Peyer's patch (tissue), 4 donors: ENCODE data around the gene CASZ1.

Experiments used
- CTCF ChIP-seq, 6 experiments: fragments of 450-650 bp in 4 of 6; fragments of 200-600 bp in 2 of 6; sonication (generic) in 1 of 6; IDR thresholded peaks; one replicate each; pipeline ENCODE4 v1.5.1; 2017 to 2019; ENCODE audit warnings: antibody characterized with exemption in 6 of 6, mild to moderate bottlenecking in 3 of 6, moderate library complexity in 1 of 6
- POLR2A ChIP-seq, 2 donors: fragments of 450-650 bp; IDR thresholded peaks; one replicate each; pipeline ENCODE4 v1.5.1; 2017; ENCODE audit warnings: antibody characterized with exemption in 2 of 2, mild to moderate bottlenecking in 2 of 2, moderate library complexity in 2 of 2

- TF ChIP-seq CTCF (IDR thresholded peaks at IDR 0.05) (no peak), POLR2A (IDR thresholded peaks at IDR 0.05) (no peak)
Measured at GRCh38 chr1:10787286-10787685, 9.2 kb downstream of the CASZ1 start.
